Calu3 (cell line): ENCODE data around the gene CDKAL1. TPM values are rescaled to one million over a fixed set of nuclear protein-coding genes. Genes with fewer than 3 reads are reported as not detected.

Experiments
- BruUV-seq: library from RNA; stranded (reverse); fragments of 400-500 nt; replicated peaks from 2 replicates; lab custom pipeline; 2021; lab: Mats Ljungman, UMichigan
- CTCF ChIA-PET: fragments of 300-600 bp; sonication (Branson Sonifier 250); formaldehyde crosslinking; loops from one replicate; lab custom pipeline; 2022; ENCODE audit warnings: antibody characterized with exemption; lab: Charles Lee
- DNase-seq: peaks from one replicate; pipeline ENCODE4 v3.0.0; 2022
- H3K27ac Mint-ChIP-seq: one replicate; pipeline ENCODE4 v1.8.0; 2022; ENCODE audit warnings: mixed read lengths; ENCODE audit not compliant: unreplicated experiment
- H3K27me3 Mint-ChIP-seq: one replicate; pipeline ENCODE4 v1.8.0; 2022; ENCODE audit warnings: mixed read lengths; ENCODE audit not compliant: unreplicated experiment
- H3K36me3 Mint-ChIP-seq: one replicate; pipeline ENCODE4 v1.8.0; 2022; ENCODE audit warnings: mild to moderate bottlenecking, moderate library complexity, mixed read lengths; ENCODE audit not compliant: insufficient read depth, unreplicated experiment
- H3K4me1 Mint-ChIP-seq: one replicate; pipeline ENCODE4 v1.8.0; 2022; ENCODE audit warnings: mild to moderate bottlenecking, low read depth, mixed read lengths; ENCODE audit not compliant: unreplicated experiment
- H3K4me3 Mint-ChIP-seq: one replicate; pipeline ENCODE4 v1.8.0; 2022; ENCODE audit warnings: mild to moderate bottlenecking, low read depth, moderate library complexity, mixed read lengths; ENCODE audit not compliant: unreplicated experiment
- H3K9me3 Mint-ChIP-seq: one replicate; pipeline ENCODE4 v1.8.0; 2022; ENCODE audit warnings: low read depth, mixed read lengths; ENCODE audit not compliant: unreplicated experiment
- CTCF ChIP-seq: fragments of 200-600 bp; IDR thresholded peaks from one replicate; pipeline ENCODE4 v1.8.0; 2022; ENCODE audit warnings: antibody characterized with exemption; ENCODE audit not compliant: unreplicated experiment
- intact Hi-C: fragments of 100-400 bp; cut with micrococcal nuclease; formaldehyde crosslinking; loops from one replicate; pipeline ENCODE4 v1.10.0; 2022; ENCODE audit not compliant: unreplicated experiment
- total RNA-seq: library from RNA; stranded (reverse); gene quantifications from 2 replicates; pipeline ENCODE4 v1.2.3, GENCODE V29; 2022

CDKAL1 gene
- total RNA-seq, 1 experiment from 2014 or later: 39.6 TPM

GRCh38 chr6:20873425-20874190, 339.4 kb downstream of the CDKAL1 start:
- Mint-ChIP-seq H3K9me3 (no peaks in the 10 kb centered on the region), H3K4me3 (no peak overlapping the region), H3K36me3 (peaks cover 16% of the 10 kb centered on the region), H3K27ac (peak overlapping the region; percentile 40), H3K4me1 (peaks cover 77% of the 10 kb centered on the region), H3K27me3 (no peaks in the 10 kb centered on the region)
- CTCF ChIA-PET: interaction anchor here (0.5 to 2.2 kb wide), 7 partner anchors 84 to 1631 kb away, joined by 3 to 9 read pairs (median 5); no protein-coding TSS in a partner anchor
- DNase-seq: peak; percentile 58
- intact Hi-C loops: loop anchor here (10.0 kb wide), 2 partner anchors 511 to 861 kb away; no protein-coding TSS in a partner anchor
- peak; percentile 25 for TF ChIP-seq CTCF
- BruUV-seq: no TSS peak

GRCh38 chr6:20875369-20875963, 341.2 kb downstream of the CDKAL1 start:
- BruUV-seq: no TSS peak
- no peak overlapping the region for H3K27ac Mint-ChIP-seq
- peaks cover 19% of the 10 kb centered on the region for H3K36me3 Mint-ChIP-seq
- H3K9me3 Mint-ChIP-seq: no peaks in the 10 kb centered on the region
- CTCF ChIA-PET: interaction anchor here (0.6 to 4.3 kb wide), 5 partner anchors 50 to 718 kb away, joined by 3 to 73 read pairs (median 6); partner anchors contain the start of gene SOX4
- intact Hi-C loops: loop anchor here (5.0 to 10.0 kb wide), 5 partner anchors 127 to 1057 kb away; no protein-coding TSS in a partner anchor
- H3K27me3 Mint-ChIP-seq: no peaks in the 10 kb centered on the region
- no peak overlapping the region for H3K4me3 Mint-ChIP-seq
- peak; percentile 55 for TF ChIP-seq CTCF
- DNase-seq: peak; percentile 56
- peaks cover 82% of the 10 kb centered on the region for H3K4me1 Mint-ChIP-seq

- no peaks in the 10 kb centered on the region for H3K27me3 Mint-ChIP-seq
- no peaks in the 10 kb centered on the region for H3K9me3 Mint-ChIP-seq
- H3K27ac Mint-ChIP-seq: peak overlapping the region; percentile 96
- peaks cover 19% of the 10 kb centered on the region for H3K36me3 Mint-ChIP-seq
- TF ChIP-seq CTCF: no peak
- intact Hi-C loops: loop anchor here (2.0 to 10.0 kb wide), 8 partner anchors 126 to 1953 kb away; no protein-coding TSS in a partner anchor
- no peak overlapping the region for H3K4me3 Mint-ChIP-seq
- no TSS peak for BruUV-seq
- peak; percentile 13 for DNase-seq
- peaks cover 82% of the 10 kb centered on the region for H3K4me1 Mint-ChIP-seq
- CTCF ChIA-PET: interaction anchor here (0.6 to 4.3 kb wide), 5 partner anchors 52 to 717 kb away, joined by 3 to 73 read pairs (median 5); partner anchors contain the start of gene SOX4
These were observed 341.8 kb downstream of the CDKAL1 start for GRCh38 chr6:20876036-20876435.

- Mint-ChIP-seq H3K4me1 (peaks cover 88% of the 10 kb centered on the region), H3K27me3 (no peaks in the 10 kb centered on the region), H3K4me3 (no peak overlapping the region), H3K9me3 (no peaks in the 10 kb centered on the region), H3K27ac (peak overlapping the region; percentile 96), H3K36me3 (peaks cover 19% of the 10 kb centered on the region)
- no peak for TF ChIP-seq CTCF
- no peak for DNase-seq
- intact Hi-C loops: loop anchor here (2.0 to 10.0 kb wide), 8 partner anchors 126 to 1952 kb away; no protein-coding TSS in a partner anchor
- CTCF ChIA-PET: interaction anchor here (0.6 to 4.3 kb wide), 8 partner anchors 73 to 1166 kb away, joined by 3 to 73 read pairs (median 4); partner anchors contain the start of gene SOX4
- no TSS peak for BruUV-seq
These were observed 342.3 kb downstream of the CDKAL1 start for GRCh38 chr6:20876561-20876960.
